Measurements from ENCODE around the gene USP43. TPM values are rescaled to one million over a fixed set of nuclear protein-coding genes. Genes with fewer than 3 reads are reported as not detected.
"Not testable (repeated sequence)": the region's sequence is repeated elsewhere in the genome, so short reads cannot be mapped to it uniquely, and the experiment has no call there.

USP43 gene, protein sequence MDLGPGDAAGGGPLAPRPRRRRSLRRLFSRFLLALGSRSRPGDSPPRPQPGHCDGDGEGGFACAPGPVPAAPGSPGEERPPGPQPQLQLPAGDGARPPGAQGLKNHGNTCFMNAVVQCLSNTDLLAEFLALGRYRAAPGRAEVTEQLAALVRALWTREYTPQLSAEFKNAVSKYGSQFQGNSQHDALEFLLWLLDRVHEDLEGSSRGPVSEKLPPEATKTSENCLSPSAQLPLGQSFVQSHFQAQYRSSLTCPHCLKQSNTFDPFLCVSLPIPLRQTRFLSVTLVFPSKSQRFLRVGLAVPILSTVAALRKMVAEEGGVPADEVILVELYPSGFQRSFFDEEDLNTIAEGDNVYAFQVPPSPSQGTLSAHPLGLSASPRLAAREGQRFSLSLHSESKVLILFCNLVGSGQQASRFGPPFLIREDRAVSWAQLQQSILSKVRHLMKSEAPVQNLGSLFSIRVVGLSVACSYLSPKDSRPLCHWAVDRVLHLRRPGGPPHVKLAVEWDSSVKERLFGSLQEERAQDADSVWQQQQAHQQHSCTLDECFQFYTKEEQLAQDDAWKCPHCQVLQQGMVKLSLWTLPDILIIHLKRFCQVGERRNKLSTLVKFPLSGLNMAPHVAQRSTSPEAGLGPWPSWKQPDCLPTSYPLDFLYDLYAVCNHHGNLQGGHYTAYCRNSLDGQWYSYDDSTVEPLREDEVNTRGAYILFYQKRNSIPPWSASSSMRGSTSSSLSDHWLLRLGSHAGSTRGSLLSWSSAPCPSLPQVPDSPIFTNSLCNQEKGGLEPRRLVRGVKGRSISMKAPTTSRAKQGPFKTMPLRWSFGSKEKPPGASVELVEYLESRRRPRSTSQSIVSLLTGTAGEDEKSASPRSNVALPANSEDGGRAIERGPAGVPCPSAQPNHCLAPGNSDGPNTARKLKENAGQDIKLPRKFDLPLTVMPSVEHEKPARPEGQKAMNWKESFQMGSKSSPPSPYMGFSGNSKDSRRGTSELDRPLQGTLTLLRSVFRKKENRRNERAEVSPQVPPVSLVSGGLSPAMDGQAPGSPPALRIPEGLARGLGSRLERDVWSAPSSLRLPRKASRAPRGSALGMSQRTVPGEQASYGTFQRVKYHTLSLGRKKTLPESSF
- polyA plus RNA-seq (2011; rRNA removed) (3.4 and 4.9 TPM in 2 replicates), polyA plus RNA-seq (2017; fragmentation: RNase III; extraction: RNeasy Plus Mini Kit Qiagen cat#74134 plus additional on column Dnase treatment) (3.8 to 4.9 TPM (median 4.0 TPM) in 3 replicates), polyA minus RNA-seq (2011; rRNA and poly(A)+ RNA removed) (6.9 and 7.9 TPM in 2 replicates)
- polyA plus RNA-seq (2012; cell fraction: cytosol; rRNA removed): 3.2 and 3.9 TPM in 2 replicates
- polyA plus RNA-seq (2012; cell fraction: nucleus; rRNA removed): 17.3 and 19.4 TPM in 2 replicates

- H3K27ac ChIP-seq: peak within 1 kb of the TSS; percentile 77 to 96
- no peak for FAIRE-seq
- DNase-seq (ENCODE audit: low read depth in 1 of 2, low spot score in 1 of 2): peak; percentile 47 to 72
- ChIA-PET POLR2A (interaction anchor here (1.1 to 1.6 kb wide), 6 partner anchors 15 to 193 kb away, joined by 3 to 7 read pairs (median 4); partner anchors contain the start of gene STX8), CTCF (interaction anchor here (0.6 to 2.2 kb wide), 15 partner anchors 8 to 530 kb away, joined by 3 to 12 read pairs (median 4); partner anchors contain the start of gene CFAP52)
- peak; percentile 73 to 82 for ATAC-seq
- peak within 1 kb of the TSS; percentile 84 for H3K4me2 ChIP-seq
- no peaks in the 10 kb centered on the region for H3K9me3 ChIP-seq
- H3K4me1 ChIP-seq: peaks cover 37% of the 10 kb centered on the region
- WGBS (ENCODE audit: missing lambda C conversion rate): under 1% methylated on average over 45 of the region's 72 CpGs
- TF ChIP-seq ZC3H11A (IDR thresholded peaks at IDR 0.05) (no peak), MYC (IDR thresholded peaks at IDR 0.05; ENCODE audit: borderline replicate concordance, low read length) (peak; percentile 1; the same call in 1 of the 2 replicates), PHF8 (IDR thresholded peaks at IDR 0.05; ENCODE audit: borderline replicate concordance, low read depth) (peak; percentile 75), MAX (IDR thresholded peaks at IDR 0.05) (peak; percentile 96), RNF2 (IDR thresholded peaks at IDR 0.05; ENCODE audit: borderline replicate concordance, low read depth) (peak; percentile 65; the same call in 1 of the 2 replicates), EHF (CRISPR knock-in tag; IDR thresholded peaks at IDR 0.05) (0 out of 2 replicates have a peak, but pooled peaks have one; percentile 61), FOSB (CRISPR knock-in tag; IDR thresholded peaks at IDR 0.05) (0 out of 2 replicates have a peak, but pooled peaks have one; percentile 18), HOXA7 (CRISPR knock-in tag; IDR thresholded peaks at IDR 0.05) (0 out of 2 replicates have a peak, but pooled peaks have one; percentile 34), ESRRA (IDR thresholded peaks at IDR 0.05; ENCODE audit: borderline replicate concordance, low read length) (no peak), HOXB5 (CRISPR knock-in tag; IDR thresholded peaks at IDR 0.05) (0 out of 2 replicates have a peak, but pooled peaks have one; percentile 31), JUNB (IDR thresholded peaks at IDR 0.05) (no peak), JUN (IDR thresholded peaks at IDR 0.05) (peak in 1 of 2 experiments; percentile 43; a peak in 1 of 5 replicates), POLR2AphosphoS2 (conservative IDR thresholded peaks at IDR 0.05; ENCODE audit: low read length) (no peak), RAD21 (conservative IDR thresholded peaks at IDR 0.05 in 1 of 2, IDR thresholded peaks at IDR 0.05 in 1 of 2) (no peak), SMC3 (IDR thresholded peaks at IDR 0.05) (no peak), POLR2A (IDR thresholded peaks at IDR 0.05; ENCODE audit: low read length) (peak; percentile 48), USF2 (IDR thresholded peaks at IDR 0.05) (peak; percentile 39; the same call in 1 of the 2 replicates), KDM5A (IDR thresholded peaks at IDR 0.05) (no peak), RARB (CRISPR knock-in tag; IDR thresholded peaks at IDR 0.05) (no peak), HOXB13 (CRISPR knock-in tag; IDR thresholded peaks at IDR 0.05; ENCODE audit: low read depth) (peak; percentile 75; the same call in 1 of the 2 replicates)
- TF ChIP-seq, protein P1, sequence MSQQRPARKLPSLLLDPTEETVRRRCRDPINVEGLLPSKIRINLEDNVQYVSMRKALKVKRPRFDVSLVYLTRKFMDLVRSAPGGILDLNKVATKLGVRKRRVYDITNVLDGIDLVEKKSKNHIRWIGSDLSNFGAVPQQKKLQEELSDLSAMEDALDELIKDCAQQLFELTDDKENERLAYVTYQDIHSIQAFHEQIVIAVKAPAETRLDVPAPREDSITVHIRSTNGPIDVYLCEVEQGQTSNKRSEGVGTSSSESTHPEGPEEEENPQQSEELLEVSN (IDR thresholded peaks at IDR 0.05; ENCODE audit: borderline replicate concordance, low read depth): no peak; the same call in 1 of the 2 replicates
- TF ChIP-seq, protein P2, sequence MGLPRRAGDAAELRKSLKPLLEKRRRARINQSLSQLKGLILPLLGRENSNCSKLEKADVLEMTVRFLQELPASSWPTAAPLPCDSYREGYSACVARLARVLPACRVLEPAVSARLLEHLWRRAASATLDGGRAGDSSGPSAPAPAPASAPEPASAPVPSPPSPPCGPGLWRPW (IDR thresholded peaks at IDR 0.05): no peak
- TF ChIP-seq, protein P3, sequence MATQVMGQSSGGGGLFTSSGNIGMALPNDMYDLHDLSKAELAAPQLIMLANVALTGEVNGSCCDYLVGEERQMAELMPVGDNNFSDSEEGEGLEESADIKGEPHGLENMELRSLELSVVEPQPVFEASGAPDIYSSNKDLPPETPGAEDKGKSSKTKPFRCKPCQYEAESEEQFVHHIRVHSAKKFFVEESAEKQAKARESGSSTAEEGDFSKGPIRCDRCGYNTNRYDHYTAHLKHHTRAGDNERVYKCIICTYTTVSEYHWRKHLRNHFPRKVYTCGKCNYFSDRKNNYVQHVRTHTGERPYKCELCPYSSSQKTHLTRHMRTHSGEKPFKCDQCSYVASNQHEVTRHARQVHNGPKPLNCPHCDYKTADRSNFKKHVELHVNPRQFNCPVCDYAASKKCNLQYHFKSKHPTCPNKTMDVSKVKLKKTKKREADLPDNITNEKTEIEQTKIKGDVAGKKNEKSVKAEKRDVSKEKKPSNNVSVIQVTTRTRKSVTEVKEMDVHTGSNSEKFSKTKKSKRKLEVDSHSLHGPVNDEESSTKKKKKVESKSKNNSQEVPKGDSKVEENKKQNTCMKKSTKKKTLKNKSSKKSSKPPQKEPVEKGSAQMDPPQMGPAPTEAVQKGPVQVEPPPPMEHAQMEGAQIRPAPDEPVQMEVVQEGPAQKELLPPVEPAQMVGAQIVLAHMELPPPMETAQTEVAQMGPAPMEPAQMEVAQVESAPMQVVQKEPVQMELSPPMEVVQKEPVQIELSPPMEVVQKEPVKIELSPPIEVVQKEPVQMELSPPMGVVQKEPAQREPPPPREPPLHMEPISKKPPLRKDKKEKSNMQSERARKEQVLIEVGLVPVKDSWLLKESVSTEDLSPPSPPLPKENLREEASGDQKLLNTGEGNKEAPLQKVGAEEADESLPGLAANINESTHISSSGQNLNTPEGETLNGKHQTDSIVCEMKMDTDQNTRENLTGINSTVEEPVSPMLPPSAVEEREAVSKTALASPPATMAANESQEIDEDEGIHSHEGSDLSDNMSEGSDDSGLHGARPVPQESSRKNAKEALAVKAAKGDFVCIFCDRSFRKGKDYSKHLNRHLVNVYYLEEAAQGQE (IDR thresholded peaks at IDR 0.05): no peak
- peak within 1 kb of the TSS; percentile 77 for H3K4me3 ChIP-seq
Observed at GRCh38 chr17:9644910-9645751, at the start of gene USP43. Gene USP43, plus strand, starts transcription at chr17:9645517. Its CDS starts 116 bp downstream, at chr17:9645633.

DNA sequence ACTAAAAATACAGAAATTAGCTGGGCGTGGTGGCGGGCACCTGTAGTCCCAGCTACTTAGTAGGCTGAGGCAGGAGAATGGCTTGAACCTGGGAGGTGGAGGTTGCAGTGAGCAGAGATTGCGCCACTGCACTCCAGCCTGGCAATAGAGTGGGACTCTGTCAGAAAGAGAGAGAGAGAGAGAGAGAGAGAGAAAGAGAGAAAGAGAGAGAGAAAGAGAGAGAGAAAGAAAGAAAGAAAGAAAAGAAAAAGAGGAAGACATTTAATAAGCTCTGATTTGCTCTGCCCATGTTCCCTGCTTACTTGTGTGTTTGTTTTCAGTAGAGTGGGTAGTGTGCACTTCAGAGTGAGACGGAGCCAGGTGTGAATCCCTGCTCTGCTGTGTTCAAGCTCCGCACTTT, 47.7 kb upstream of the USP43 start:
- H3K4me2 ChIP-seq; DNase-seq (ENCODE audit: low read depth in 1 of 2, low spot score in 1 of 2); H3K9me3 ChIP-seq; FAIRE-seq; H3K27ac ChIP-seq; H3K4me1 ChIP-seq; ATAC-seq; H3K4me3 ChIP-seq: not testable (repeated sequence)
- ChIA-PET CTCF (interaction anchor here (1.0 to 1.5 kb wide), 3 partner anchors 14 to 40 kb away, joined by 3 to 4 read pairs (median 4); no protein-coding TSS in a partner anchor), POLR2A (interaction anchor here (0.7 kb wide), 1 partner anchor 48 kb away, joined by 3 read pairs; no protein-coding TSS in a partner anchor)
- WGBS (ENCODE audit: missing lambda C conversion rate): 82% methylated on average over 5 of the region's 5 CpGs

Data from A549 (cell line).